Heart left ventricle (tissue), 16 donors: Measurements from ENCODE around the gene MXRA7. TPM values are rescaled to one million over a fixed set of nuclear protein-coding genes. Genes with fewer than 3 reads are reported as not detected.
A peak's percentile ranks its signal among the peaks of the same experiment; 100 is the strongest.

ENCODE experiments used
- ATAC-seq, 4 donors: fragments of 200-7000 bp; cut with Tn5 transposase; one replicate each; pipeline ENCODE4 v1.9.1; 2020 to 2022; ENCODE audit warnings: moderate library complexity in 4 of 4, mild to moderate bottlenecking in 3 of 4, moderate number of reproducible peaks in 1 of 4
- DNase-seq, 5 donors: peaks; one replicate each; pipeline ENCODE4 v3.0.0-alpha.2; 2020
- H3K27ac ChIP-seq, 12 donors: fragments of 200-600 bp; sonication (generic) in 4 of 12; one replicate each; pipeline versions ENCODE4 v1.5.0 to v1.8.0; 2016 to 2022; ENCODE audit warnings: mild to moderate bottlenecking in 2 of 12
- H3K27me3 ChIP-seq, 9 donors: fragments of 200-600 bp; sonication (generic) in 2 of 9; one replicate each; pipeline versions ENCODE4 v1.5.1 to v1.8.0; 2016 to 2022; ENCODE audit warnings: mild to moderate bottlenecking in 3 of 9
- H3K36me3 ChIP-seq, 9 donors: fragments of 200-600 bp; sonication (generic) in 2 of 9; one replicate each; pipeline versions ENCODE4 v1.5.0 to v1.8.0; 2018 to 2022; ENCODE audit warnings: mild to moderate bottlenecking in 2 of 9
- H3K4me1 ChIP-seq, 12 donors: fragments of 200-600 bp; sonication (generic) in 4 of 12; one replicate each; pipeline versions ENCODE4 v1.5.0 to v1.8.0; 2016 to 2022; ENCODE audit warnings: mild to moderate bottlenecking in 3 of 12
- H3K4me3 ChIP-seq, 12 donors: fragments of 200-600 bp; sonication (generic) in 4 of 12; one replicate each; pipeline versions ENCODE4 v1.5.0 to v1.8.0; 2017 to 2022; ENCODE audit warnings: mild to moderate bottlenecking in 9 of 12, moderate library complexity in 4 of 12
- H3K9me3 ChIP-seq, 12 donors: fragments of 200-600 bp; sonication (generic) in 4 of 12; one replicate each; pipeline versions ENCODE4 v1.5.0 to v1.8.0; 2016 to 2022; ENCODE audit warnings: mild to moderate bottlenecking in 1 of 12
- POLR2A ChIP-seq, 2 donors: fragments of 450-650 bp; IDR thresholded peaks; one replicate each; pipeline ENCODE4 v1.6.1; 2017; ENCODE audit warnings: antibody characterized with exemption in 2 of 2, mild to moderate bottlenecking in 2 of 2, moderate library complexity in 2 of 2
- WGBS, 4 donors: extraction: QIAGEN DNeasy Blood & Tissue Kit in 2 of 4; methylation state at CpG; one replicate each; pipeline versions ENCODE4 v1.1.5 to v1.1.7; 2013 to 2018; 5-methylcytosine and 5-hydroxymethylcytosine counted together
- intact Hi-C, 10 donors: fragments of 100-400 bp; cut with DNase I; formaldehyde crosslinking; loops; one replicate each; pipeline versions ENCODE4 v1.11.1 to v1.14.2; 2022
- polyA plus RNA-seq, 2 donors: library from polyadenylated mRNA; stranded (reverse); fragments of 200-250 nt; gene quantifications; one replicate each; pipeline ENCODE4 v1.2.3, GENCODE V29; 2013
- total RNA-seq, 9 donors: library from RNA; depleted of rRNA in 2 of 9; stranded (reverse); fragments of >200 nt in 2 of 9; fragmentation: NEBNext Ultra II Directional in 3 of 9; extraction: Animal tissue kit (Norgen Biotek cat#: 25700) in 3 of 9; gene quantifications; one replicate each; pipeline versions ENCODE4 v1.1.0 to v1.2.4, GENCODE V29; 2016 to 2023
- TF ChIP-seq, protein P1 (sequence below), 12 donors: fragments of 200-600 bp; sonication (generic) in 4 of 12; IDR thresholded peaks; one replicate each; pipeline versions ENCODE4 v1.5.0 to v1.8.0; 2018 to 2022; ENCODE audit warnings: antibody characterized with exemption in 12 of 12, mild to moderate bottlenecking in 5 of 12
- donor health status: ischemic (EF 13 %, LVEDD 7.1; RV severe dilation, severe dysfunction).
- donor health status: healthy with polysubstance abuse.
- donor health status: DM: no; HTN: yes; CAD: no.
- donor health status: DM: no; HTN: no; CAD: no.
- donor health status: ischemic (EF 25% LVEDD 6.9; RV normal size, moderate dysfunction).
- donor health status: ischemic (EF 25% LVEDD 5.7; RV mildly dilated, moderate dysfunction).
- donor health status: healthy.
- donor health status: DM: yes; HTN: yes; CAD: no.
- donor health status: ischemic (EF 35%, LVEDD 5.7; RV mildly dilated, moderate dysfunction).
- donor health status: nonischemic (EF 11% LVEDD 7.7; RV severe dilation, severe dysfunction).
- donor health status: DM: yes; HTN: yes; CAD: no.
- donor health status: PGD.
- donor health status: ischemic (EF 29% LVEDD 5.4; RV normal size, mild dysfunction).
- donor health status: nonischemic (EF 23%, LVEDD 6.1; RV moderate dilation, normal function).

The MXRA7 gene
- total and polyA plus RNA-seq, 11 donors, result 240 to 539 (median 460) TPM

GRCh38 chr17:76685366-76685765 lies 25.4 kb downstream of the MXRA7 start:
- ATAC-seq (no peak), DNase-seq (no peak)
- Histone ChIP-seq H3K27ac (peak overlapping the region; percentile 10 to 99 (median 93)), H3K36me3 (peaks cover 0 to 47% (median 35%) of the 10 kb centered on the region in 9 donors), H3K4me1 (peaks cover 23 to 99% (median 89%) of the 10 kb centered on the region in 12 donors), H3K27me3 (no peaks in the 10 kb centered on the region), H3K4me3 (no peak overlapping the region), H3K9me3 (no peaks in the 10 kb centered on the region)
- TF ChIP-seq POLR2A (IDR thresholded peaks at IDR 0.05), result no peak
- TF ChIP-seq, protein P1, sequence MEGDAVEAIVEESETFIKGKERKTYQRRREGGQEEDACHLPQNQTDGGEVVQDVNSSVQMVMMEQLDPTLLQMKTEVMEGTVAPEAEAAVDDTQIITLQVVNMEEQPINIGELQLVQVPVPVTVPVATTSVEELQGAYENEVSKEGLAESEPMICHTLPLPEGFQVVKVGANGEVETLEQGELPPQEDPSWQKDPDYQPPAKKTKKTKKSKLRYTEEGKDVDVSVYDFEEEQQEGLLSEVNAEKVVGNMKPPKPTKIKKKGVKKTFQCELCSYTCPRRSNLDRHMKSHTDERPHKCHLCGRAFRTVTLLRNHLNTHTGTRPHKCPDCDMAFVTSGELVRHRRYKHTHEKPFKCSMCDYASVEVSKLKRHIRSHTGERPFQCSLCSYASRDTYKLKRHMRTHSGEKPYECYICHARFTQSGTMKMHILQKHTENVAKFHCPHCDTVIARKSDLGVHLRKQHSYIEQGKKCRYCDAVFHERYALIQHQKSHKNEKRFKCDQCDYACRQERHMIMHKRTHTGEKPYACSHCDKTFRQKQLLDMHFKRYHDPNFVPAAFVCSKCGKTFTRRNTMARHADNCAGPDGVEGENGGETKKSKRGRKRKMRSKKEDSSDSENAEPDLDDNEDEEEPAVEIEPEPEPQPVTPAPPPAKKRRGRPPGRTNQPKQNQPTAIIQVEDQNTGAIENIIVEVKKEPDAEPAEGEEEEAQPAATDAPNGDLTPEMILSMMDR (IDR thresholded peaks at IDR 0.05), result no peak
- intact Hi-C loops, result loop anchor here in 1 of 10 donors (10.0 kb wide), 2 partner anchors 49 to 131 kb away; partner anchors contain the start of genes MFSD11 and SRSF2
- 66 to 85% (median 79%) methylated on average over 12 of the region's 12 CpGs for WGBS, 4 donors

DNA sequence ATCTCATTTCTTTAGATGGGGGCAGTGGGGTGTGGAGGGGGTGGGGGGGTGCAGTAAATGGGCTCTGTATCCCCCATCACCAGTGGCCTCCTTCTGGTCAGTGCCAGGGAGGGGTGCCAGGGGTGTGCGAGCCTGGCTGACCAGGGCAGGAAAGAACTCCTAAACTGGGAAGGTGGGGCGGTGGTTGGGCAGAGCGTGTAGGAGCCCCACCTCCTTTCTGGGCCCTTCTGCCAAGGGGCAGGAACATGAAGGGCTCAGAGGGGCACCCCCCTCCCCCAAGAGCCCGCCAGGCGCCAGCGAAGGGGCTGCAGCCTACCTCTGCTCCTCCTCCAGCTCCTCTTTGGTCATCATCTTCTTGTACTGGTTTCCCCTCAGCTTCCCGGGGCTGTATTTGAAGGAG lies 26.0 kb downstream of the MXRA7 start:
- no peak for ATAC-seq
- intact Hi-C loops, result loop anchor here in 7 of 10 donors (5.0 to 10.0 kb wide), 5 partner anchors 33 to 162 kb away; partner anchors contain the start of genes MFSD11 (in 1 of the 7) and SRSF2 (in 1 of the 7)
- DNase-seq, result peak in 1 of 5 donors; percentile 33
- no peaks in the 10 kb centered on the region for H3K27me3 ChIP-seq
- H3K36me3 ChIP-seq, result peaks cover 0 to 51% (median 35%) of the 10 kb centered on the region in 9 donors
- TF ChIP-seq POLR2A (IDR thresholded peaks at IDR 0.05), result no peak
- TF ChIP-seq, protein P1 (IDR thresholded peaks at IDR 0.05), result no peak
- no peak overlapping the region for H3K4me3 ChIP-seq
- 78 to 87% (median 83%) methylated on average over 7 of the region's 7 CpGs for WGBS, 4 donors
- H3K9me3 ChIP-seq, result no peaks in the 10 kb centered on the region
- peak overlapping the region in 11 of 12 donors; percentile 27 to 99 (median 93) for H3K27ac ChIP-seq
- H3K4me1 ChIP-seq, result peaks cover 23 to 93% (median 84%) of the 10 kb centered on the region in 12 donors

DNA sequence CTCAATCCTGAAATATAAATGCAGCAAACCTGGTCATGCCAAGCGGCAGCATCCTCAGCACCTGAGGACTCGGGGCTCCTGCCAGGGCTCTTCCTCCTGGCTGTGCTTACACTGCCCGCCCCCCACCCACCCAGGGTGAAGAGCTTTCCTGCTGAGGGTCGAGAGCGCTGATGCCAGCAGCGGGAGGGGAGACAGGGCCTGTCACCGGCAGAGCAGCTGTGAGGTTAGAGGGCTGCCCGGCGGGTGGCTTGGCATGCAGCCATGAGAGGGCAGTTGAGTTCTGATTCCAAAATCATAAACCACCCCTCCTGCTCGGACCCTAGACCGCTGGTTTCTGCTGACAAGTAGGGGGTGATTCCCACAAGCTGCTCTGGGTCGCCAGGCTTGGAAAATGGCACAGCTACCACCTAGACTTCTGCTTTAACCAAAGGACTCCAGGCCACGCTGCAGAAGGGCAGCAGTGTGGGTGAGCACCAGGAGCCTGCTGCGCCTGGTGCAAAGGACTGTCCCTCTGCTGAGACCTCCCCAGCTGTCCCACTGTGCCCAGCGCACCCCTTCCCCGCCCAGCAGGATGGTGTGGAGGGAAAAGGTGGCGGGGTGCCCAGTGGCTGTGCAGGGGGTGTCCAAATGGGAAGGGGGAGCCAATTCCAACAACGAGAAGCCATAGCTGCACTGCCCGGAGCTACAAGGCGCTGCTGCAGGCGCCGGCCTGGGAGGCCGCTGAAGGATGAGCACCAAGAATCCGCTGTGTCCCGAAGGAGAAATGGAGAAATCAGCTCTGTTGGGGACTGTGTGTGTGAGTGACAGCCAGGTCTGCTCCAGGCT lies 26.6 kb downstream of the MXRA7 start:
- Histone ChIP-seq H3K36me3 (peaks cover 0 to 57% (median 35%) of the 10 kb centered on the region in 9 donors), H3K9me3 (no peaks in the 10 kb centered on the region), H3K4me1 (peaks cover 18 to 87% (median 78%) of the 10 kb centered on the region in 12 donors), H3K27me3 (no peaks in the 10 kb centered on the region), H3K4me3 (no peak overlapping the region), H3K27ac (peak overlapping the region in 11 of 12 donors; percentile 24 to 99 (median 93))
- no peak for TF ChIP-seq POLR2A (IDR thresholded peaks at IDR 0.05)
- TF ChIP-seq, protein P1 (IDR thresholded peaks at IDR 0.05), result no peak
- 71 to 77% (median 75%) methylated on average over 23 to 25 of the region's 25 CpGs for WGBS, 4 donors
- ATAC-seq (no peak), DNase-seq (no peak)
- intact Hi-C loops, result loop anchor here in 7 of 10 donors (5.0 to 10.0 kb wide), 5 partner anchors 33 to 162 kb away; partner anchors contain the start of genes MFSD11 (in 1 of the 7) and SRSF2 (in 1 of the 7)
